ENCODE data around the gene MAPRE2. TPM values are rescaled to one million over a fixed set of nuclear protein-coding genes. Genes with fewer than 3 reads are reported as not detected.

Gene MAPRE2
- total RNA-seq, 1 donor from 2014 or later: 17.1 TPM

GRCh38 chr18:35089891-35090550 is 48.8 kb downstream of the MAPRE2 start:
- no peak for TF ChIP-seq CTCF (IDR thresholded peaks at IDR 0.05; ENCODE audit: unreplicated experiment)
- Mint-ChIP-seq H3K4me3 (no peak overlapping the region), H3K27me3 (ENCODE audit: low read depth) (no peaks in the 10 kb centered on the region), H3K4me1 (no peaks in the 10 kb centered on the region), H3K9me3 (peaks cover 4% of the 10 kb centered on the region), H3K27ac (no peak overlapping the region), H3K36me3 (no peaks in the 10 kb centered on the region)
- DNase-seq (ENCODE audit: low spot score in 2 of 2, unreplicated experiment in 2 of 2): no peak

GRCh38 chr18:35091841-35092240 is 50.6 kb downstream of the MAPRE2 start:
- DNase-seq (ENCODE audit: low spot score in 2 of 2, unreplicated experiment in 2 of 2): no peak
- no peaks in the 10 kb centered on the region for H3K27me3 Mint-ChIP-seq (ENCODE audit: low read depth)
- H3K36me3 Mint-ChIP-seq: no peaks in the 10 kb centered on the region
- H3K9me3 Mint-ChIP-seq: peaks cover 4% of the 10 kb centered on the region
- no peak overlapping the region for H3K27ac Mint-ChIP-seq
- H3K4me3 Mint-ChIP-seq: no peak overlapping the region
- peaks cover 3% of the 10 kb centered on the region for H3K4me1 Mint-ChIP-seq
- TF ChIP-seq CTCF (IDR thresholded peaks at IDR 0.05; ENCODE audit: unreplicated experiment): no peak

GRCh38 chr18:35095983-35096676 is 54.9 kb downstream of the MAPRE2 start:
- no peak overlapping the region for H3K4me3 Mint-ChIP-seq
- H3K4me1 Mint-ChIP-seq: peaks cover 8% of the 10 kb centered on the region
- H3K27me3 Mint-ChIP-seq (ENCODE audit: low read depth): no peaks in the 10 kb centered on the region
- H3K27ac Mint-ChIP-seq: no peak overlapping the region
- no peak for TF ChIP-seq CTCF (IDR thresholded peaks at IDR 0.05; ENCODE audit: unreplicated experiment)
- peaks cover 4% of the 10 kb centered on the region for H3K9me3 Mint-ChIP-seq
- no peak for DNase-seq (ENCODE audit: low spot score in 2 of 2, unreplicated experiment in 2 of 2)
- no peaks in the 10 kb centered on the region for H3K36me3 Mint-ChIP-seq

GRCh38 chr18:35096677-35097011 is 55.4 kb downstream of the MAPRE2 start:
- H3K27ac Mint-ChIP-seq: no peak overlapping the region
- TF ChIP-seq CTCF (IDR thresholded peaks at IDR 0.05; ENCODE audit: unreplicated experiment): no peak
- peaks cover 8% of the 10 kb centered on the region for H3K4me1 Mint-ChIP-seq
- no peaks in the 10 kb centered on the region for H3K27me3 Mint-ChIP-seq (ENCODE audit: low read depth)
- H3K4me3 Mint-ChIP-seq: no peak overlapping the region
- DNase-seq (ENCODE audit: low spot score in 2 of 2, unreplicated experiment in 2 of 2): no peak
- H3K36me3 Mint-ChIP-seq: peaks cover 4% of the 10 kb centered on the region
- H3K9me3 Mint-ChIP-seq: peaks cover 7% of the 10 kb centered on the region

- H3K27me3 Mint-ChIP-seq (ENCODE audit: low read depth): no peaks in the 10 kb centered on the region
- no peak for TF ChIP-seq CTCF (IDR thresholded peaks at IDR 0.05; ENCODE audit: unreplicated experiment)
- no peak overlapping the region for H3K4me3 Mint-ChIP-seq
- H3K4me1 Mint-ChIP-seq: peaks cover 8% of the 10 kb centered on the region
- H3K36me3 Mint-ChIP-seq: peaks cover 9% of the 10 kb centered on the region
- no peak for DNase-seq (ENCODE audit: low spot score in 2 of 2, unreplicated experiment in 2 of 2)
- H3K9me3 Mint-ChIP-seq: peaks cover 9% of the 10 kb centered on the region
- H3K27ac Mint-ChIP-seq: no peak overlapping the region
Observed at GRCh38 chr18:35097195-35097594, 56.0 kb downstream of the MAPRE2 start.
